WTC11 (cell line): ENCODE measurements around the gene AKAP11.

ENCODE experiments used
- MAX ChIP-seq: sonication (generic); formaldehyde crosslinking; IDR thresholded peaks from 2 replicates; pipeline ENCODE4 v1.8.0; 2022; ENCODE audit warnings: mild to moderate bottlenecking, missing genetic modification reagents
- SP1 ChIP-seq: sonication (generic); formaldehyde crosslinking; conservative IDR thresholded peaks from 2 replicates; pipeline ENCODE4 v1.8.1; 2022; ENCODE audit warnings: missing genetic modification reagents
- USF1 ChIP-seq: sonication (generic); formaldehyde crosslinking; IDR thresholded peaks from 2 replicates; pipeline ENCODE4 v1.8.0; 2022; ENCODE audit warnings: mild to moderate bottlenecking, missing genetic modification reagents
- USF2 ChIP-seq: sonication (generic); formaldehyde crosslinking; IDR thresholded peaks from 2 replicates; pipeline ENCODE4 v1.8.1; 2023; ENCODE audit warnings: mild to moderate bottlenecking, missing genetic modification reagents, moderate library complexity
- ZNF138 ChIP-seq: sonication (generic); formaldehyde crosslinking; conservative IDR thresholded peaks from 2 replicates; pipeline ENCODE4 v1.8.1; 2022; ENCODE audit warnings: mild to moderate bottlenecking, moderate library complexity, missing genetic modification reagents
- ZNF396 ChIP-seq: fragments of 250-450 bp; sonication (Bioruptor Pico); IDR thresholded peaks from 2 replicates; pipeline ENCODE4 v1.8.0; 2021; ENCODE audit warnings: mild to moderate bottlenecking, moderate library complexity, borderline replicate concordance
- TF ChIP-seq, protein P1 (sequence below): fragments of 200-600 bp; IDR thresholded peaks from 2 replicates; pipeline ENCODE4 v1.8.0; 2022; ENCODE audit warnings: antibody characterized with exemption
- TF ChIP-seq, protein P2 (sequence below): sonication (generic); formaldehyde crosslinking; IDR thresholded peaks from 2 replicates; pipeline ENCODE4 v1.8.1; 2022; ENCODE audit warnings: missing genetic modification reagents, borderline replicate concordance
- TF ChIP-seq, protein P3 (sequence below): sonication (generic); formaldehyde crosslinking; IDR thresholded peaks from 2 replicates; pipeline ENCODE4 v1.8.1; 2023; ENCODE audit warnings: mild to moderate bottlenecking, missing genetic modification reagents, borderline replicate concordance
- TF ChIP-seq, protein P4 (sequence below): sonication (generic); formaldehyde crosslinking; IDR thresholded peaks from 2 replicates; pipeline ENCODE4 v1.8.1; 2022; ENCODE audit warnings: mild to moderate bottlenecking, moderate library complexity, missing genetic modification reagents

GRCh38 chr13:42312817-42313431, 41.0 kb downstream of the AKAP11 start:
- no peak for TF ChIP-seq ZNF396 (CRISPR knock-in tag)
- TF ChIP-seq, protein P1, sequence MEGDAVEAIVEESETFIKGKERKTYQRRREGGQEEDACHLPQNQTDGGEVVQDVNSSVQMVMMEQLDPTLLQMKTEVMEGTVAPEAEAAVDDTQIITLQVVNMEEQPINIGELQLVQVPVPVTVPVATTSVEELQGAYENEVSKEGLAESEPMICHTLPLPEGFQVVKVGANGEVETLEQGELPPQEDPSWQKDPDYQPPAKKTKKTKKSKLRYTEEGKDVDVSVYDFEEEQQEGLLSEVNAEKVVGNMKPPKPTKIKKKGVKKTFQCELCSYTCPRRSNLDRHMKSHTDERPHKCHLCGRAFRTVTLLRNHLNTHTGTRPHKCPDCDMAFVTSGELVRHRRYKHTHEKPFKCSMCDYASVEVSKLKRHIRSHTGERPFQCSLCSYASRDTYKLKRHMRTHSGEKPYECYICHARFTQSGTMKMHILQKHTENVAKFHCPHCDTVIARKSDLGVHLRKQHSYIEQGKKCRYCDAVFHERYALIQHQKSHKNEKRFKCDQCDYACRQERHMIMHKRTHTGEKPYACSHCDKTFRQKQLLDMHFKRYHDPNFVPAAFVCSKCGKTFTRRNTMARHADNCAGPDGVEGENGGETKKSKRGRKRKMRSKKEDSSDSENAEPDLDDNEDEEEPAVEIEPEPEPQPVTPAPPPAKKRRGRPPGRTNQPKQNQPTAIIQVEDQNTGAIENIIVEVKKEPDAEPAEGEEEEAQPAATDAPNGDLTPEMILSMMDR: no peak
- no peak for TF ChIP-seq MAX
- TF ChIP-seq, protein P2, sequence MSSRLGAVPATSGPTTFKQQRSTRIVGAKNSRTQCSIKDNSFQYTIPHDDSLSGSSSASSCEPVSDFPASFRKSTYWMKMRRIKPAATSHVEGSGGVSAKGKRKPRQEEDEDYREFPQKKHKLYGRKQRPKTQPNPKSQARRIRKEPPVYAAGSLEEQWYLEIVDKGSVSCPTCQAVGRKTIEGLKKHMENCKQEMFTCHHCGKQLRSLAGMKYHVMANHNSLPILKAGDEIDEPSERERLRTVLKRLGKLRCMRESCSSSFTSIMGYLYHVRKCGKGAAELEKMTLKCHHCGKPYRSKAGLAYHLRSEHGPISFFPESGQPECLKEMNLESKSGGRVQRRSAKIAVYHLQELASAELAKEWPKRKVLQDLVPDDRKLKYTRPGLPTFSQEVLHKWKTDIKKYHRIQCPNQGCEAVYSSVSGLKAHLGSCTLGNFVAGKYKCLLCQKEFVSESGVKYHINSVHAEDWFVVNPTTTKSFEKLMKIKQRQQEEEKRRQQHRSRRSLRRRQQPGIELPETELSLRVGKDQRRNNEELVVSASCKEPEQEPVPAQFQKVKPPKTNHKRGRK (CRISPR knock-in tag): no peak
- no peak for TF ChIP-seq USF1 (CRISPR knock-in tag)
- TF ChIP-seq, protein P3, sequence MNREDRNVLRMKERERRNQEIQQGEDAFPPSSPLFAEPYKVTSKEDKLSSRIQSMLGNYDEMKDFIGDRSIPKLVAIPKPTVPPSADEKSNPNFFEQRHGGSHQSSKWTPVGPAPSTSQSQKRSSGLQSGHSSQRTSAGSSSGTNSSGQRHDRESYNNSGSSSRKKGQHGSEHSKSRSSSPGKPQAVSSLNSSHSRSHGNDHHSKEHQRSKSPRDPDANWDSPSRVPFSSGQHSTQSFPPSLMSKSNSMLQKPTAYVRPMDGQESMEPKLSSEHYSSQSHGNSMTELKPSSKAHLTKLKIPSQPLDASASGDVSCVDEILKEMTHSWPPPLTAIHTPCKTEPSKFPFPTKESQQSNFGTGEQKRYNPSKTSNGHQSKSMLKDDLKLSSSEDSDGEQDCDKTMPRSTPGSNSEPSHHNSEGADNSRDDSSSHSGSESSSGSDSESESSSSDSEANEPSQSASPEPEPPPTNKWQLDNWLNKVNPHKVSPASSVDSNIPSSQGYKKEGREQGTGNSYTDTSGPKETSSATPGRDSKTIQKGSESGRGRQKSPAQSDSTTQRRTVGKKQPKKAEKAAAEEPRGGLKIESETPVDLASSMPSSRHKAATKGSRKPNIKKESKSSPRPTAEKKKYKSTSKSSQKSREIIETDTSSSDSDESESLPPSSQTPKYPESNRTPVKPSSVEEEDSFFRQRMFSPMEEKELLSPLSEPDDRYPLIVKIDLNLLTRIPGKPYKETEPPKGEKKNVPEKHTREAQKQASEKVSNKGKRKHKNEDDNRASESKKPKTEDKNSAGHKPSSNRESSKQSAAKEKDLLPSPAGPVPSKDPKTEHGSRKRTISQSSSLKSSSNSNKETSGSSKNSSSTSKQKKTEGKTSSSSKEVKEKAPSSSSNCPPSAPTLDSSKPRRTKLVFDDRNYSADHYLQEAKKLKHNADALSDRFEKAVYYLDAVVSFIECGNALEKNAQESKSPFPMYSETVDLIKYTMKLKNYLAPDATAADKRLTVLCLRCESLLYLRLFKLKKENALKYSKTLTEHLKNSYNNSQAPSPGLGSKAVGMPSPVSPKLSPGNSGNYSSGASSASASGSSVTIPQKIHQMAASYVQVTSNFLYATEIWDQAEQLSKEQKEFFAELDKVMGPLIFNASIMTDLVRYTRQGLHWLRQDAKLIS (CRISPR knock-in tag): no peak
- no peak for TF ChIP-seq USF2 (CRISPR knock-in tag)
- TF ChIP-seq, protein P4, sequence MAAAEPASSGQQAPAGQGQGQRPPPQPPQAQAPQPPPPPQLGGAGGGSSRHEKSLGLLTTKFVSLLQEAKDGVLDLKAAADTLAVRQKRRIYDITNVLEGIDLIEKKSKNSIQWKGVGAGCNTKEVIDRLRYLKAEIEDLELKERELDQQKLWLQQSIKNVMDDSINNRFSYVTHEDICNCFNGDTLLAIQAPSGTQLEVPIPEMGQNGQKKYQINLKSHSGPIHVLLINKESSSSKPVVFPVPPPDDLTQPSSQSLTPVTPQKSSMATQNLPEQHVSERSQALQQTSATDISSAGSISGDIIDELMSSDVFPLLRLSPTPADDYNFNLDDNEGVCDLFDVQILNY: no peak
- no peak for TF ChIP-seq ZNF138
- no peak for TF ChIP-seq SP1 (CRISPR knock-in tag)
